ENCODE data around the gene CLEC7A. TPM values are rescaled to one million over a fixed set of nuclear protein-coding genes. Genes with fewer than 3 reads are reported as not detected.

The CLEC7A gene
- total and polyA plus RNA-seq, 10 donors = 7.7 to 111 (median 45.7) TPM

DNA sequence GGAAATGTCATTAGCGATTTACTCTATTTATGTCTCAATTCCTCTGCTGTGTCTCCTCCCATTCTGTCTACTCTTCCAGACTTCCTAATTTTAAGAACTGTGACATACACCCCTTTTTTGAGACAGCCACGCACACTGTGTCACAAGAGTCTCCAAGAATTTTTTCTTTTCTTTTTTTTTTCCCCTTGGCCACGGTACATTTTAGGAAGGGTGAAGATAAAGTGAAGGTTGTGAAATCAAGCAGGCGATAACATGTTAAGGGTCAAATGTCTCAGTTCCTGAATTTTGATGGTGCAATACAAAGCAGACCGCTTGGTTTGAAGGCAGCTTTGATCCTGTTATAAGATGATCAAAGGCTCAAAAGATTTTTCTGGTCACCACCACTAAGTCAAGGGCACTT is 37.6 kb upstream of the CLEC7A start:
- intact Hi-C loops (cut with DNase I; ENCODE audit: low total_unique reads) = no loop called here
- no peak for DNase-seq
- TF ChIP-seq, protein P1, sequence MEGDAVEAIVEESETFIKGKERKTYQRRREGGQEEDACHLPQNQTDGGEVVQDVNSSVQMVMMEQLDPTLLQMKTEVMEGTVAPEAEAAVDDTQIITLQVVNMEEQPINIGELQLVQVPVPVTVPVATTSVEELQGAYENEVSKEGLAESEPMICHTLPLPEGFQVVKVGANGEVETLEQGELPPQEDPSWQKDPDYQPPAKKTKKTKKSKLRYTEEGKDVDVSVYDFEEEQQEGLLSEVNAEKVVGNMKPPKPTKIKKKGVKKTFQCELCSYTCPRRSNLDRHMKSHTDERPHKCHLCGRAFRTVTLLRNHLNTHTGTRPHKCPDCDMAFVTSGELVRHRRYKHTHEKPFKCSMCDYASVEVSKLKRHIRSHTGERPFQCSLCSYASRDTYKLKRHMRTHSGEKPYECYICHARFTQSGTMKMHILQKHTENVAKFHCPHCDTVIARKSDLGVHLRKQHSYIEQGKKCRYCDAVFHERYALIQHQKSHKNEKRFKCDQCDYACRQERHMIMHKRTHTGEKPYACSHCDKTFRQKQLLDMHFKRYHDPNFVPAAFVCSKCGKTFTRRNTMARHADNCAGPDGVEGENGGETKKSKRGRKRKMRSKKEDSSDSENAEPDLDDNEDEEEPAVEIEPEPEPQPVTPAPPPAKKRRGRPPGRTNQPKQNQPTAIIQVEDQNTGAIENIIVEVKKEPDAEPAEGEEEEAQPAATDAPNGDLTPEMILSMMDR (IDR thresholded peaks at IDR 0.05 in 8 of 11, conservative IDR thresholded peaks at IDR 0.05 in 3 of 11) = no peak
- no peak for TF ChIP-seq POLR2AphosphoS5 (IDR thresholded peaks at IDR 0.05)

DNA sequence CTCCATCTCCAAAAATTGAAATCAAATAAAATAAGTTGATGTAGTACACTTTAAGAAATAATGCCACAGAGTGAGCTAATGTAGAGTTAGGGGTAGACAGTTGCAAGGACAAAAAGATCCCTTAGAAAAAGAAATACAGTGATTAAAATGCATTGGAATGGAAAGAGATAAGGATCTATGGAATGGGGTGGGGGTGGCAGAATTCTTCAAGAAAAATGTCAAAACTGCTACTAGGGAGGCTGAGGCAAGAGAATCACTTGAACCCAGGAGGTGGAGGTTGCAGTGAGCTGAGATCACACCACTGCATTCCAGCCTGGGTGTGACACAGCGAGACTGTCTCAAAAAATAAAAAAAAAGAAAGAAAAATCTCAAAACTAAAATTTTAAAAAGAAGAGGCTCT is 35.4 kb upstream of the CLEC7A start:
- DNase-seq = no peak
- Histone ChIP-seq H3K27ac (no peak overlapping the region), H3K4me1 (peaks cover 0 to 29% (median 4%) of the 10 kb centered on the region in 6 donors), H3K27me3 (replicated peaks in 1 of 7) (peaks cover 0 to 3% (median 0%) of the 10 kb centered on the region in 7 donors), H3K36me3 (no peaks in the 10 kb centered on the region), H3K9me3 (no peaks in the 10 kb centered on the region), H3K4me3 (no peak overlapping the region)
- no peak for TF ChIP-seq POLR2AphosphoS5 (IDR thresholded peaks at IDR 0.05)
- TF ChIP-seq, protein P1 (IDR thresholded peaks at IDR 0.05 in 8 of 11, conservative IDR thresholded peaks at IDR 0.05 in 3 of 11) = no peak
- no peak for TF ChIP-seq POLR2A (IDR thresholded peaks at IDR 0.05)
- intact Hi-C loops (cut with DNase I; ENCODE audit: low total_unique reads) = no loop called here
- WGBS, 5 donors = 0 to 91% (median 0%) methylated on average over 1 of the region's 1 CpG

More for the DNA sequence above, 37.6 kb upstream of the CLEC7A start:
- peaks cover 0 to 24% (median 0%) of the 10 kb centered on the region in 6 donors for H3K4me1 ChIP-seq
- peak overlapping the region in 4 of 8 donors; percentile 23 to 70 (median 44) for H3K27ac ChIP-seq
- 27 to 51% (median 42%) methylated on average over 5 of the region's 5 CpGs for WGBS, 5 donors
- no peaks in the 10 kb centered on the region for H3K9me3 ChIP-seq
- peaks cover 0 to 12% (median 0%) of the 10 kb centered on the region in 7 donors for H3K27me3 ChIP-seq (replicated peaks in 1 of 7)
- no peaks in the 10 kb centered on the region for H3K36me3 ChIP-seq
- no peak overlapping the region for H3K4me3 ChIP-seq

DNA sequence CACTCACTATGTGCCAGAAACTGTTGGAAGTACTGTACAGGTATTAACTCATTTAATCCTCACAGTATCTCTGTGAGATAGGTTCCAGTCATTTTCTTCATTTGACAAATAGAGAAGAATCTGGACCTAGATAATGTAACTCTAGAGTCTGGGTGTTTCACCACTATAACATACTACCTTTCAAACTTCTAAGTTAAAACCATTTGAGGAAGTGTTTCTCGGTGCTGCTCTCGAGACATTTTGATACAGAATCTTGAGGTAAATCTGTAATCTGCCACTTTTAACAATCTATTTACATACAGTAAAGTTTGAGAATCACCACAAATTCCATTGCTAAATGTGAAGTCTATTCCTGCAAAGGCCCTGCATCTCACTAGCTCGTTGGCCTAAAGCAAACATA is 33.1 kb upstream of the CLEC7A start:
- no peaks in the 10 kb centered on the region for H3K9me3 ChIP-seq
- H3K27me3 ChIP-seq (replicated peaks in 1 of 7) = no peaks in the 10 kb centered on the region
- no peak overlapping the region for H3K27ac ChIP-seq
- peaks cover 0 to 50% (median 4%) of the 10 kb centered on the region in 6 donors for H3K4me1 ChIP-seq
- TF ChIP-seq, protein P1 (IDR thresholded peaks at IDR 0.05 in 8 of 11, conservative IDR thresholded peaks at IDR 0.05 in 3 of 11) = no peak
- TF ChIP-seq POLR2AphosphoS5 (IDR thresholded peaks at IDR 0.05) = no peak
- no peak for TF ChIP-seq POLR2A (IDR thresholded peaks at IDR 0.05)
- H3K36me3 ChIP-seq = no peaks in the 10 kb centered on the region
- DNase-seq = no peak
- intact Hi-C loops (cut with DNase I; ENCODE audit: low total_unique reads) = no loop called here
- WGBS, 5 donors = 43 to 48% (median 45%) methylated on average over 3 of the region's 3 CpGs
- no peak overlapping the region for H3K4me3 ChIP-seq

DNA sequence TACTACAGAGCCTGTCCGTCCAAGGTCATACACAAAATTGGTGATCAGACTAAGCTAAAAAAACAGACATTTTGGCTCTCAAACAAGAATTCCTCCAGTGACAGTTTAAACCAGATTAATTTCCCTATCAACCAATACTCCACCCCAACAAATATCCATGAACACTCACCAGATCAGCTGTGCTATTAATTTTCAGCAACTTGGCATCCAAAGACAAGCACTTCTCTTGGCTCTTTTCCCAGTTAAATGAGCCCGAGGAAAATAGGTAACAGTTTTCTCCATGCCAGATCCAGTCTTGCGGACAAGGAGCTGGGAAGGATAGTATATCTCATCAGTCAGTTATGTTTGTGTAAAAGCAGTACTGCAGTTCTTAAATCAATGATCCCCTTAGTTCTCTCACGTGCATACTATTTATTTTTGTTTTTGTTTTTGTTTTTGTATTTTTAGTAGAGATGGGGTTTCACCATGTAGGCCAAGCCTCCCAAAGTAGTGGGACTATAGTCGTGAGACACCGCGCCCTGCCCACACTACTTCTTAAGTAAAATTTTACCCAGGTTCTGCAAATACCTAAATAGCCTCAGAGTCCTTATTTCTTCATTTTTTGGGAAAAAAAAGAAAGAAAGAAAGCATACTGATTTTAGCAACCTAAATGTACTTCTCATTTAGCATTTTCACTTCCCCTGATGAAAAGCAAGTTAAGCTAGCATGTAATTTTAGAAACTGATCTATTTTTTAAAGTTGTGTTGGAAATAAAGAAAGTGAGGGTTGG is 30.8 kb upstream of the CLEC7A start:
- Histone ChIP-seq H3K4me3 (no peak overlapping the region), H3K9me3 (no peaks in the 10 kb centered on the region), H3K27me3 (replicated peaks in 1 of 7) (no peaks in the 10 kb centered on the region), H3K27ac (no peak overlapping the region), H3K36me3 (no peaks in the 10 kb centered on the region), H3K4me1 (peaks cover 0 to 38% (median 2%) of the 10 kb centered on the region in 6 donors)
- DNase-seq = no peak
- intact Hi-C loops (cut with DNase I; ENCODE audit: low total_unique reads) = no loop called here
- 68 to 77% (median 75%) methylated on average over 7 of the region's 7 CpGs for WGBS, 5 donors
- TF ChIP-seq POLR2AphosphoS5 (IDR thresholded peaks at IDR 0.05) = no peak
- TF ChIP-seq, protein P1 (IDR thresholded peaks at IDR 0.05 in 8 of 11, conservative IDR thresholded peaks at IDR 0.05 in 3 of 11) = no peak
- no peak for TF ChIP-seq POLR2A (IDR thresholded peaks at IDR 0.05)

All from spleen (tissue), 11 donors.